ENCODE data around the gene MIR17HG. TPM values are rescaled to one million over a fixed set of nuclear protein-coding genes. Genes with fewer than 3 reads are reported as not detected.

Gene MIR17HG
- total RNA-seq, 2 donors from 2014 or later = 15.7 to 17.9 TPM

DNA sequence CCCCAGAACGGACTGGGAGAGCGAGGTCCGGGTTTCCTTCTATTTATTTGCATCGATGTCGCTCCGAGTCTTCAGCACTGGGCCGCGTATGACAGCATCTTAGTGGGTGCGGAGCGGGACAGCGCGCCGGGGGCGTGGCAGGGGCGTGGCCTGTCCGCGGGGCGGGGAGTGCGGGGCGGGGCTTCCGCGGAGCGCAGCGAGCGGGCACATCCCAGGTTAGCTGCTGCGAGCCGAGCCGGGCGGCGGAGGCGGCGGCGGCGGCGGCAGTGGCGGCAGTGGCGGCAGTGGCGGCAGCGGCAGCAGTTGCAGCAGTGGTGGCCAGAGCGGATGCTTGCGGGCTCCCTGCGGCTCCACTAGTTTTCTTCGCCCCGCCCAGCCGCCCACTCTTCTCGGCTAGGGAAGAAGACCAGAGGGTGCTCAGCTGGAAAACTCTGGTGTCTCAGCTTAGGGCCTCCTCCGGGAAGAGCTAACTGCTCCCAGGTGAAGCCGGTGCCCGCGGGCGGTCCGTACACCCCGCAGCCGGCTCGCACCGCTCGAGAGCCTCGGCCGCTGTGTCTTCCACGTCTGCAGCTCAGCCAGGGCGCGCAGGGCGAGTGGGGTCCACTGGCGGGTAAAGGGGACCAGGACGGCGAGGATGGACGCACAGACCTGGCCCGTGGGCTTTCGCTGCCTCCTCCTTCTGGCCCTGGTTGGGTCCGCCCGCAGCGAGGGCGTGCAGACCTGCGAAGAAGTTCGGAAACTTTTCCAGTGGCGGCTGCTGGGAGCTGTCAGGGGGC is 51.1 kb downstream of the MIR17HG start, which contains the start of gene GPC5:
Gene GPC5, plus strand, starts transcription at position 209 of the 776 bp plus-strand sequence.
- peak; percentile 83 to 89 for DNase-seq
- peaks cover 78% of the 10 kb centered on the region for H3K27me3 Mint-ChIP-seq (ENCODE audit: low read depth)
- no peak within 1 kb of the TSS for H3K27ac Mint-ChIP-seq

DNA sequence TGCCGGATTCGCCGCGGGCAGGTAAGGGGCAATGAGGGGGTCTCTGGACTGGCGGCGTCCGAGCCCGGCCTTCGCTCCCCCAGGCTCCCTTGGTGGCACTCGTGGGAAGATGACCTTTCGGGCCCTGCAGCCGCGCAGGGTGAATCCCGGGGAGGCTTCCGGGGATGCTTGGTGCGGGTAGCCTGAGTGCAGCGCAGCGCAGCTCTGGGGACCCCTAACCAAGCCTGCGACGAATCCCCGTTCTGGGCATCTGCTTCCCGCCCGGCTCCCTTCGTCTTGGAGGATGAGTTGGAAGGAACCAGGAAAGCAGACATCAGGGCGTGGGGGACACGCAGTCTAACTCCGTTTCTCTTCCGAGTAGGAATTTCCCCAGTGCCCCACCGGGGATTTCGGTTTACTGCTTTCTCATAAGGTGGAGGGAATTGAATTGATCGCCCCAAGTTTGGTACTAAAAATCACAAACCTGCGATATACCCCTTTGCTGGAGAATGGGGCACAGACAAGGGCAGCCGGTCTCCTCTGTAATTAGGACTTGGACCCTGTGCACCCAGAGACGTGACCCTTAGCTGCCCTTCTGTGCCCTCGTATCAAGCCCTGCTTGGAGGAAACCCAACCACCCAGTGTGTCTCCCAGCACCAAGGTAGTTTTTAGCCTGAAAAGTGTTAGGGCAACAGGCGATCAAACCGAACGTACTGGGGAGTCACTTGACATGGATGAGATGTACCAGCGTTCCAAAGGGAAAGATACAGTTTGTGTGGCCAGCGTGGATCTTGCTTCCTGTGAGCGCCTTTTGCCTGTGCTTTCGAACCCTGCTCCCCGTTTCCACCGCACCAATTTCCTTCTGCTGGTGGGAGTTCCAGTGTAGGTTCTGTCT is 51.9 kb downstream of the MIR17HG start:
- no peak overlapping the region for H3K27ac Mint-ChIP-seq
- H3K27me3 Mint-ChIP-seq (ENCODE audit: low read depth) = peaks cover 70% of the 10 kb centered on the region

More for the DNA sequence above, 51.1 kb downstream of the MIR17HG start, which contains the start of gene GPC5:
- Mint-ChIP-seq H3K4me1 (ENCODE audit: low read depth) (peaks cover 20% of the 10 kb centered on the region), H3K36me3 (ENCODE audit: insufficient read depth in 2 of 2) (no peaks in the 10 kb centered on the region), H3K4me3 (peak within 1 kb of the TSS; percentile 89 to 96), H3K9me3 (no peaks in the 10 kb centered on the region)
- peak; percentile 98 to 99 for ATAC-seq (replicated peaks in 1 of 2)

DNA sequence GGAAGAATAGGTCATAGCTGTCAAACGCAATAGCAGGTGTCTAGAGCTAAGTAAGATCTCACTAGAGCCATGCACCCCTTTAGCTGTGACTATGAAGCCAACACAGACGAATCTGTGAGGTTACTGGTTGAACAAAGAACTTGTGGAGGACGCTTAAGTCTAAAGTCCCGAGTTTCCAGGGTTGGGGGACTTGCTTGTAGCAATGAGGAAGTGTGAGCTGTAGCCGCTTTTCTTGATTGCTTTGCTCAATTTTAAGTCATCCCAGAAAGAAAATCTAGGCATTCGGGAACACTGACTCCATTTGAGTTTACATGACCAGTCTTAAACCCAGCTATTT is 52.5 kb downstream of the MIR17HG start:
- Mint-ChIP-seq H3K9me3 (no peaks in the 10 kb centered on the region), H3K27me3 (ENCODE audit: low read depth) (peaks cover 64% of the 10 kb centered on the region), H3K27ac (no peak overlapping the region), H3K4me1 (ENCODE audit: low read depth) (peaks cover 20% of the 10 kb centered on the region), H3K4me3 (peak overlapping the region; percentile 40 to 89), H3K36me3 (ENCODE audit: insufficient read depth in 2 of 2) (no peaks in the 10 kb centered on the region)
- no peak for ATAC-seq (replicated peaks in 1 of 2)
- DNase-seq = no peak

More for the DNA sequence above, 51.9 kb downstream of the MIR17HG start:
- no peaks in the 10 kb centered on the region for H3K36me3 Mint-ChIP-seq (ENCODE audit: insufficient read depth in 2 of 2)
- peak; percentile 5 to 16 for DNase-seq
- peak overlapping the region; percentile 89 to 96 for H3K4me3 Mint-ChIP-seq
- ATAC-seq (replicated peaks in 1 of 2) = peak in 1 of 2 donors; percentile 10
- H3K4me1 Mint-ChIP-seq (ENCODE audit: low read depth) = peaks cover 20% of the 10 kb centered on the region
- H3K9me3 Mint-ChIP-seq = no peaks in the 10 kb centered on the region

DNA sequence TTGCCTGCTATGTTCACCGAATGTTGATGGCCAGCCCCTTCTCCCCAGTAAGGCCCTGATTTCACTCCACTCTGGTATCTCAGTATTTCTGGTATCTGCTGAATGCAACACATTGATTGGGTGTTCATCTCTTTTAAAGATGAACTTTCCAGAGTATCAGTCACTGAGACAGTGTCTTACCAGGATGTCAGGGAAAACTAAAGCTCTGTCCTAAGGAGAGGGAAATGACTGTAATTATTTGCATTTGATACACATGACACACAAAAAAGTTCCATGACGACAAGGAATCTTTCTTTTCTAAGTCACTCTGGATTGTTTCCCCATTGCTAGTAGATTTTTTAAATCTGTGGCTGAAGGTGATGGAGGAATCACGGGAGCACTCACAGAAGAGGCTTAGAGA is 53.2 kb downstream of the MIR17HG start:
- ATAC-seq (replicated peaks in 1 of 2) (no peak), DNase-seq (no peak)
- no peaks in the 10 kb centered on the region for H3K9me3 Mint-ChIP-seq
- no peak overlapping the region for H3K27ac Mint-ChIP-seq
- peaks cover 58% of the 10 kb centered on the region for H3K27me3 Mint-ChIP-seq (ENCODE audit: low read depth)
- H3K36me3 Mint-ChIP-seq (ENCODE audit: insufficient read depth in 2 of 2) = no peaks in the 10 kb centered on the region
- H3K4me3 Mint-ChIP-seq = no peak overlapping the region
- H3K4me1 Mint-ChIP-seq (ENCODE audit: low read depth) = peaks cover 20% of the 10 kb centered on the region

DNA sequence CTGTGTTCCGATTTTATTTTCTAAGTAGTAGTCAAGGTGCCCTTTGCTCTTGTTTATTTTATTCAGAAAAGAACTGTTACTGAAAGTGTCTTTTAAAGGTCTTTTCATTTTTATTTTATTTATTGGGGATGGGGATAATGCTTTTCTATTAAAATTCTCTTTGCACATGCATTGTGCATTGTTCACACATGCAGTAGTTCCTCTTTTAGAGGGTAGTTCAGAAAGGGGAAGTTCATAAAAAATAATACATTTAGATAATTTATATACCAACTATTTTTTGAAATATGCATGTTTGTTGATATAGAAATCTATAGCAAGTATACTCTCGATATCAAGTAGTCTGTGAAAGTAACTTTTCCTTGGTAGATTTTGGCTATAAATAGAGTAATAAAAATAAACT is 54.4 kb downstream of the MIR17HG start:
- Mint-ChIP-seq H3K9me3 (no peaks in the 10 kb centered on the region), H3K4me3 (no peak overlapping the region), H3K4me1 (ENCODE audit: low read depth) (peaks cover 20% of the 10 kb centered on the region), H3K27me3 (ENCODE audit: low read depth) (peaks cover 45% of the 10 kb centered on the region), H3K27ac (no peak overlapping the region), H3K36me3 (ENCODE audit: insufficient read depth in 2 of 2) (peaks cover 0 to 1% of the 10 kb centered on the region in 2 donors)
- DNase-seq = no peak
- ATAC-seq (replicated peaks in 1 of 2) = no peak

Other genes with a start within 250 kb of the MIR17HG start
- under 1 TPM in 1 of 2 donors, not detected in 1; 0.14 TPM for gene GPC5, start 50.9 kb downstream of the MIR17HG start, total RNA-seq

All from activated T-cell treated with anti-CD3 and anti-CD28 coated beads, Interleukin-2, amount 50 U/mL, for 72 hours (primary cell).